Measurements from ENCODE around the gene LRPAP1. TPM values are rescaled to one million over a fixed set of nuclear protein-coding genes. Genes with fewer than 3 reads are reported as not detected.

Gene LRPAP1
- polyA plus RNA-seq, 6 donors from 2014 or later = 93.5 to 120 (median 96.2) TPM

- Mint-ChIP-seq H3K9me3 (no peaks in the 10 kb centered on the region), H3K27me3 (no peaks in the 10 kb centered on the region), H3K36me3 (peaks cover 7 to 16% of the 10 kb centered on the region in 2 donors), H3K4me3 (peak overlapping the region in 1 of 8 donors; percentile 29), H3K27ac (peak overlapping the region in 1 of 6 donors; percentile 82), H3K4me1 (peaks cover 0 to 15% (median 11%) of the 10 kb centered on the region in 3 donors)
- DNase-seq = no peak
- no peak for ATAC-seq (ENCODE audit: low read depth in 2 of 2)
Observed at GRCh38 chr4:3505231-3505630, 27.0 kb downstream of the LRPAP1 start.

GRCh38 chr4:3502941-3503936 is 29.0 kb downstream of the LRPAP1 start:
- no peaks in the 10 kb centered on the region for H3K9me3 Mint-ChIP-seq
- DNase-seq (no peak), ATAC-seq (ENCODE audit: low read depth in 2 of 2) (no peak)
- H3K4me1 Mint-ChIP-seq = peaks cover 0 to 15% (median 8%) of the 10 kb centered on the region in 3 donors
- peaks cover under 1 to 13% of the 10 kb centered on the region in 2 donors for H3K36me3 Mint-ChIP-seq
- no peak overlapping the region for H3K4me3 Mint-ChIP-seq
- no peaks in the 10 kb centered on the region for H3K27me3 Mint-ChIP-seq
- peak overlapping the region in 3 of 6 donors; percentile 48 to 78 (median 62) for H3K27ac Mint-ChIP-seq

- H3K27ac Mint-ChIP-seq = no peak overlapping the region
- H3K4me1 Mint-ChIP-seq = peaks cover 0 to 15% (median 8%) of the 10 kb centered on the region in 3 donors
- H3K9me3 Mint-ChIP-seq = no peaks in the 10 kb centered on the region
- peaks cover 0 to 5% of the 10 kb centered on the region in 2 donors for H3K36me3 Mint-ChIP-seq
- ATAC-seq (ENCODE audit: low read depth in 2 of 2) (no peak), DNase-seq (no peak)
- H3K27me3 Mint-ChIP-seq = no peaks in the 10 kb centered on the region
- no peak overlapping the region for H3K4me3 Mint-ChIP-seq
Observed at GRCh38 chr4:3501825-3502425, 30.3 kb downstream of the LRPAP1 start.

GRCh38 chr4:3501126-3501824 is 30.9 kb downstream of the LRPAP1 start:
- no peak for ATAC-seq (ENCODE audit: low read depth in 2 of 2)
- Mint-ChIP-seq H3K27me3 (no peaks in the 10 kb centered on the region), H3K36me3 (peaks cover 0 to 5% of the 10 kb centered on the region in 2 donors)

GRCh38 chr4:3500634-3501101 is 31.6 kb downstream of the LRPAP1 start:
- H3K27me3 Mint-ChIP-seq = no peaks in the 10 kb centered on the region
- ATAC-seq (ENCODE audit: low read depth in 2 of 2) (no peak), DNase-seq (no peak)
- peaks cover 0 to 5% of the 10 kb centered on the region in 2 donors for H3K36me3 Mint-ChIP-seq
- H3K27ac Mint-ChIP-seq = no peak overlapping the region
- H3K4me3 Mint-ChIP-seq = no peak overlapping the region
- H3K9me3 Mint-ChIP-seq = no peaks in the 10 kb centered on the region
- H3K4me1 Mint-ChIP-seq = peaks cover 0 to 12% (median 8%) of the 10 kb centered on the region in 3 donors

More at GRCh38 chr4:3501126-3501824, 30.9 kb downstream of the LRPAP1 start:
- Mint-ChIP-seq H3K27ac (peak overlapping the region in 1 of 6 donors; percentile 42), H3K4me3 (no peak overlapping the region), H3K9me3 (no peaks in the 10 kb centered on the region), H3K4me1 (peaks cover 0 to 15% (median 8%) of the 10 kb centered on the region in 3 donors)
- no peak for DNase-seq

- Mint-ChIP-seq H3K27me3 (no peaks in the 10 kb centered on the region), H3K36me3 (peaks cover 0 to 5% of the 10 kb centered on the region in 2 donors), H3K4me3 (no peak overlapping the region), H3K27ac (no peak overlapping the region), H3K4me1 (peaks cover 0 to 8% (median 8%) of the 10 kb centered on the region in 3 donors), H3K9me3 (no peaks in the 10 kb centered on the region)
- DNase-seq (no peak), ATAC-seq (ENCODE audit: low read depth in 2 of 2) (no peak)
Observed at GRCh38 chr4:3500111-3500510, 32.1 kb downstream of the LRPAP1 start.

- H3K36me3 Mint-ChIP-seq = peaks cover 0 to 5% of the 10 kb centered on the region in 2 donors
- ATAC-seq (ENCODE audit: low read depth in 2 of 2) (no peak), DNase-seq (no peak)
- no peaks in the 10 kb centered on the region for H3K27me3 Mint-ChIP-seq
- H3K27ac Mint-ChIP-seq = no peak overlapping the region
- H3K4me3 Mint-ChIP-seq = no peak overlapping the region
- H3K4me1 Mint-ChIP-seq = peaks cover 0 to 8% (median 8%) of the 10 kb centered on the region in 3 donors
- no peaks in the 10 kb centered on the region for H3K9me3 Mint-ChIP-seq
Observed at GRCh38 chr4:3499710-3500109, 32.5 kb downstream of the LRPAP1 start.

GRCh38 chr4:3498901-3499510 is 33.2 kb downstream of the LRPAP1 start:
- no peaks in the 10 kb centered on the region for H3K27me3 Mint-ChIP-seq
- peaks cover 0 to 5% of the 10 kb centered on the region in 2 donors for H3K36me3 Mint-ChIP-seq
- no peaks in the 10 kb centered on the region for H3K9me3 Mint-ChIP-seq
- peak overlapping the region in 1 of 6 donors; percentile 82 for H3K27ac Mint-ChIP-seq
- DNase-seq = no peak
- H3K4me3 Mint-ChIP-seq = no peak overlapping the region
- peaks cover 0 to 8% (median 8%) of the 10 kb centered on the region in 3 donors for H3K4me1 Mint-ChIP-seq
- ATAC-seq (ENCODE audit: low read depth in 2 of 2) = no peak

- H3K9me3 Mint-ChIP-seq = no peaks in the 10 kb centered on the region
- no peak overlapping the region for H3K4me3 Mint-ChIP-seq
- peak overlapping the region in 1 of 6 donors; percentile 71 for H3K27ac Mint-ChIP-seq
- no peaks in the 10 kb centered on the region for H3K27me3 Mint-ChIP-seq
- DNase-seq (no peak), ATAC-seq (ENCODE audit: low read depth in 2 of 2) (no peak)
- peaks cover 0 to 3% of the 10 kb centered on the region in 2 donors for H3K36me3 Mint-ChIP-seq
- peaks cover 0 to 8% (median 5%) of the 10 kb centered on the region in 3 donors for H3K4me1 Mint-ChIP-seq
Observed at GRCh38 chr4:3498407-3498806, 33.8 kb downstream of the LRPAP1 start.

GRCh38 chr4:3497523-3498389 is 34.5 kb downstream of the LRPAP1 start:
- H3K27ac Mint-ChIP-seq = peak overlapping the region in 2 of 6 donors; percentile 60 to 71
- H3K4me1 Mint-ChIP-seq = peaks cover 0 to 8% (median 3%) of the 10 kb centered on the region in 3 donors
- H3K9me3 Mint-ChIP-seq = no peaks in the 10 kb centered on the region
- H3K27me3 Mint-ChIP-seq = no peaks in the 10 kb centered on the region
- ATAC-seq (ENCODE audit: low read depth in 2 of 2) = no peak
- no peak overlapping the region for H3K4me3 Mint-ChIP-seq
- no peaks in the 10 kb centered on the region for H3K36me3 Mint-ChIP-seq
- no peak for DNase-seq

- no peak for ATAC-seq (ENCODE audit: low read depth in 2 of 2)
- DNase-seq = no peak
- Mint-ChIP-seq H3K36me3 (peaks cover 0 to 2% of the 10 kb centered on the region in 2 donors), H3K27ac (peak overlapping the region in 2 of 6 donors; percentile 11 to 87), H3K9me3 (no peaks in the 10 kb centered on the region), H3K4me3 (no peak overlapping the region), H3K27me3 (peaks cover 0 to 3% (median 0%) of the 10 kb centered on the region in 3 donors), H3K4me1 (peaks cover 0 to 8% (median 6%) of the 10 kb centered on the region in 3 donors)
Observed at GRCh38 chr4:3497095-3497494, 35.1 kb downstream of the LRPAP1 start.

- Mint-ChIP-seq H3K4me3 (no peak overlapping the region), H3K4me1 (peaks cover 2 to 12% (median 6%) of the 10 kb centered on the region in 3 donors), H3K27ac (no peak overlapping the region), H3K9me3 (no peaks in the 10 kb centered on the region), H3K36me3 (peaks cover 0 to 12% of the 10 kb centered on the region in 2 donors), H3K27me3 (peaks cover 0 to 14% (median 8%) of the 10 kb centered on the region in 3 donors)
- DNase-seq = no peak
- no peak for ATAC-seq (ENCODE audit: low read depth in 2 of 2)
Observed at GRCh38 chr4:3496021-3496420, 36.2 kb downstream of the LRPAP1 start.

Data from naive B cell (primary cell).